Activated T-helper 17 cell treated with anti-CD3 and anti-CD28 coated beads, Interleukin-2, amount 50 U/mL, for 72 hours (primary cell): ENCODE results near the gene NDUFV1. TPM values are rescaled to one million over a fixed set of nuclear protein-coding genes. Genes with fewer than 3 reads are reported as not detected.
"Not testable (repeated sequence)": the region's sequence is repeated elsewhere in the genome, so short reads cannot be mapped to it uniquely, and the experiment has no call there.

Source experiments
- ATAC-seq: fragments of 150-1000 bp; cut with Tn5 transposase; replicated peaks from 2 replicates; pipeline ENCODE4 v1.10.0; 2021; ENCODE audit warnings: mild to moderate bottlenecking, moderate library complexity
- H3K27ac Mint-ChIP-seq: one replicate; pipeline ENCODE4 v1.8.0; 2022; ENCODE audit warnings: mixed read lengths
- H3K27me3 Mint-ChIP-seq: one replicate; pipeline ENCODE4 v1.8.0; 2022; ENCODE audit warnings: mixed read lengths
- H3K36me3 Mint-ChIP-seq: one replicate; pipeline ENCODE4 v1.8.0; 2022; ENCODE audit warnings: low read depth, mild to moderate bottlenecking, mixed read lengths
- H3K4me1 Mint-ChIP-seq: one replicate; pipeline ENCODE4 v1.8.0; 2022; ENCODE audit warnings: mixed read lengths
- H3K4me3 Mint-ChIP-seq: one replicate; pipeline ENCODE4 v1.8.0; 2022; ENCODE audit warnings: mild to moderate bottlenecking, mixed read lengths
- H3K9me3 Mint-ChIP-seq: one replicate; pipeline ENCODE4 v1.8.0; 2022; ENCODE audit warnings: mixed read lengths
- total RNA-seq, 2 donors: library from RNA; stranded (reverse); gene quantifications; one replicate each; pipeline ENCODE4 v1.2.3, GENCODE V29; 2022

The NDUFV1 gene
- total RNA-seq, 2 donors from 2014 or later: 160 to 238 TPM

DNA sequence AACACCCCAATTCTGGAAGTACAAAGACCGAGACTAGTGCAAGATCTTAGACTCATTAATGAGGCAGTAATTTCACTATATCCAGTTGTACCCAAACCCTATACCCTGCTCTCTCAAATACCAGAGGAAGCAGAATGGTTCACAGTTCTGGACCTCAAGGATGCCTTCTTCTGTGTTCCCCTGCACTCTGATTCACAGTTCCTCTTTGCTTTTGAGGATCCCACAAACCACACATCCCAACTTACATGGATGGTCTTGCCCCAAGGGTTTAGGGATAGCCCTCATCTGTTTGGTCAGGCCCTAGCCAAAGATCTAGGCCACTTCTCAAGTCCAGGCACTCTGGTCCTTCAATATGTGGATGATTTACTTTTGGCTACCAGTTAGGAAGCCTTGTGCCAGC is 17.1 kb downstream of the NDUFV1 start:
- H3K27me3 Mint-ChIP-seq, ATAC-seq, H3K4me3 Mint-ChIP-seq, H3K4me1 Mint-ChIP-seq, H3K27ac Mint-ChIP-seq, H3K36me3 Mint-ChIP-seq, H3K9me3 Mint-ChIP-seq: not testable (repeated sequence)

DNA sequence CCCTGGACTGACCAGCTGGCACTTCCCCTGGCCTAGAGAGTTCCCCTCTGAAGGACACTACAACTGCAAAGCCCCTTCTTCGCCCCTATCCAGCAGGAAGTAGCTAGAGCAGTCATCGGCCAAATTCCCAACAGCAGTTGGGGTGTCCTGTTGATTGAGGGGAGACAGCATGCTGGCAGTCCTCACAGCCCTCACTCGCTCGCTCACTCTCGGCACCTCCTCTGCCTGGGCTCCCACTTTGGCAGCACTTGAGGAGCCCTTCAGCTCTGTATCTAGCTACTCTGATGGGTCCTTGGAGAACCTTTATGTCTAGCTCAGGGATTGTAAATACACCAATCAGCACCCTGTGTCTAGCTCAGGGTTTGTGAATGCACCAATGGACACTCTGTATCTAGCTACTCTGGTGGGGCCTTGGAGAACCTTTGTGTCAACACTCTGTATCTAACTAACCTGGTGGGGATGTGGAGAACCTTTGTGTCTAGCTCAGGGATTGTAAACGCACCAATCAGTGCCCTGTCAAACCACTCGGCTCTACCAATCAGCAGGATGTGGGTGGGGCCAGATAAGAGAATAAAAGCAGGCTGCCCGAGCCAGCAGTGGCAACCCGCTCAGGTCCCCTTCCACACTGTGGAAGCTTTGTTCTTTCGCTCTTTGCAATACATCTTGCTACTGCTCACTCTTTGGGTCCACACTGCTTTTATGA is 19.5 kb downstream of the NDUFV1 start:
- H3K4me3 Mint-ChIP-seq, H3K4me1 Mint-ChIP-seq, H3K9me3 Mint-ChIP-seq, H3K27ac Mint-ChIP-seq, ATAC-seq, H3K36me3 Mint-ChIP-seq, H3K27me3 Mint-ChIP-seq: not testable (repeated sequence)

DNA sequence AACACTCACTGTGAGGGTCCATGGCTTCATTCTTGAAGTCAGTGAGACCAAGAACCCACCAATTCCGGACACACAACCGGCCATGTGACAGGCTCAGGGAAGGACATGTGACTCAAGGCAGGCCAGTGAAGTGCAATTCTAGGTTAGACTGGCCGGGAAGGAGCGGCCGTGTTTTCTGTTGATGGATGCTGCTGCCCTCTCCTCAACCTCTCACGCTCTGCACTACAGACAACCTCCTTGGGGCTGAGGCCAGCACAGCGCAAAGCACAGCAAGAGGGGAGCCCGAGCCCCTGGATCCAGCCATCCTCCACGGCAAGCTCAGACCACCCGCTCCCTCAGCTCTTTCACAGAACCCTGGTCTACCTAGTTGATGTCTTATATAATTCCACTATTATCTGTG is 20.2 kb downstream of the NDUFV1 start:
- Mint-ChIP-seq H3K4me1 (no peaks in the 10 kb centered on the region), H3K36me3 (no peaks in the 10 kb centered on the region), H3K27ac (no peak overlapping the region), H3K9me3 (no peaks in the 10 kb centered on the region), H3K27me3 (no peaks in the 10 kb centered on the region), H3K4me3 (no peak overlapping the region)
- no peak for ATAC-seq

- no peaks in the 10 kb centered on the region for H3K27me3 Mint-ChIP-seq
Observed at GRCh38 chr11:67627441-67627811, 20.7 kb downstream of the NDUFV1 start.

DNA sequence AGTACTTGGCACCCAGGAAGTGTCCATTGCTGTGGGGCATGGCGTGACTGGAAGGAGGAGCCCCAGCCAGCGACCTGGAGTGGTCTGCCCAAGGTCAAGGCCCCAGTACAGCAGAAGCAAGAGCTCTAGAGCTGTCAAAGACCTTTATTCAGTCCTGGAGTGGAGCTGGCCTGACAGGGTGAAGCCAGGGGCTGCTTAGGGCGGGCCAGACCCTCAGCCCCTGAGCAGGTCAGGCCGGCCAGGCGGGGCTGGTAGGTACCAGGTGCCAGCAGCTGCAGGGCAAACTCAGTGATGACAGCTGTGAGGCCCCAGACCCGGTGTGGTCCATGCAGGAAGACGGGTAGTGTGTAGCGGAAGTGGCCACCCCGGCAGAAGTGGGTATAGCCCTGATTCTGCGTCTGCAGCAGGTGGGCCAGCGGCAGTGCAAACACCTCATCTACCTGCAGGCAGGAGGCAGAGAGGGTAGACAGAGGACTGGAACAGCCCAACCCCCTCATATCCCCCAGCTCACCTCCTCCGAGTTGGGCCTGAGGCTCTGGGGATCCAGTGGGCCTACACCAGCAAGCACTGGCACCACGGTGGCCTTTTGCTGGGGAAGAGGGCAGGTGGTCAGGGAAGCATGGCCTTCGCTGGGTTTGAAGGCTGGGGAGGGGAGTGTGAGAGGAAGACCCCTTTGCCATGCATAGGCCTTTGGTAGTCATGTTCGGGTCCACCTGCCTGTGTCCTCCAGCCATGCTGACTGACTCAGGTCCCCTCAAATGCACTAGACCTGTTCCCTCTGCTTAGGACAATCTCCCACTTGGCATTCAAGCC is 21.3 kb downstream of the NDUFV1 start:
- Mint-ChIP-seq H3K36me3 (no peaks in the 10 kb centered on the region), H3K27ac (no peak overlapping the region), H3K27me3 (no peaks in the 10 kb centered on the region), H3K4me1 (no peaks in the 10 kb centered on the region), H3K4me3 (peak overlapping the region; percentile 84), H3K9me3 (no peaks in the 10 kb centered on the region)
- no peak for ATAC-seq

More at GRCh38 chr11:67627441-67627811, 20.7 kb downstream of the NDUFV1 start:
- peak overlapping the region; percentile 84 for H3K4me3 Mint-ChIP-seq
- no peaks in the 10 kb centered on the region for H3K36me3 Mint-ChIP-seq
- no peak overlapping the region for H3K27ac Mint-ChIP-seq
- no peaks in the 10 kb centered on the region for H3K9me3 Mint-ChIP-seq
- H3K4me1 Mint-ChIP-seq: no peaks in the 10 kb centered on the region
- no peak for ATAC-seq

DNA sequence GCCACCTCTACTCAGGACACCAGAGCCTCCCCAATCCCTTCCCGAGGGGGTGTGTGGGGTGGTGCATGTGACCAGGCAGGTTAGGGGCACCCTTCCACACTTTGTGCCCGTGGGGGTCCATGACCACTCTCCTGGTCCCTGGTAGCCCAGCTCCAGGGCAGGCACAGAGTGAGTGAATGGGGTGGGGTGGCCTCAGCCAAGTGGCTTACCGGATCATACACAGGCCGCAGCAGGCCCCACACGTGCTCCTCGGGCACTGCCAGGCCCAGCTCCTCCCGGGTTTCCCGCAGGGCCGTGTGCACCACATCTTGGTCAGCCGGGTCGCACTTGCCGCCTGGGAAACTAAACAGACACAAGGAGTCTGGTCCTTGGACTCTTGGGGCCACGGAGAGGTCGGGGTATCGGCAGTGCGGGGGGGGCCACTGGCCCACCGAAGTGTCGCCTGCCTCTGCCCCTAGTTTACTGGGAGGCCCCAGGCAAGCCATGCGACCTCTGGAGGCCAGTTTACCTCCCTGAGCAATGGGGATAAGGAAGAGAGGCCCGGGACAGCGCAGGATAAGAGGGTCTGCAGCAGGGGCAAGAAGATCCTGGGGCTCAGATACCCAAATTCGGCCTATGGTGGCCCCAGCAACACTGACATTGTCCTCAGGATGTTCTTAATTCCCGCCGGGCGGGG is 22.1 kb downstream of the NDUFV1 start:
- Mint-ChIP-seq H3K27ac (peak overlapping the region; percentile 59), H3K4me3 (peak overlapping the region; percentile 84), H3K4me1 (no peaks in the 10 kb centered on the region), H3K36me3 (no peaks in the 10 kb centered on the region), H3K9me3 (no peaks in the 10 kb centered on the region), H3K27me3 (no peaks in the 10 kb centered on the region)
- no peak for ATAC-seq

DNA sequence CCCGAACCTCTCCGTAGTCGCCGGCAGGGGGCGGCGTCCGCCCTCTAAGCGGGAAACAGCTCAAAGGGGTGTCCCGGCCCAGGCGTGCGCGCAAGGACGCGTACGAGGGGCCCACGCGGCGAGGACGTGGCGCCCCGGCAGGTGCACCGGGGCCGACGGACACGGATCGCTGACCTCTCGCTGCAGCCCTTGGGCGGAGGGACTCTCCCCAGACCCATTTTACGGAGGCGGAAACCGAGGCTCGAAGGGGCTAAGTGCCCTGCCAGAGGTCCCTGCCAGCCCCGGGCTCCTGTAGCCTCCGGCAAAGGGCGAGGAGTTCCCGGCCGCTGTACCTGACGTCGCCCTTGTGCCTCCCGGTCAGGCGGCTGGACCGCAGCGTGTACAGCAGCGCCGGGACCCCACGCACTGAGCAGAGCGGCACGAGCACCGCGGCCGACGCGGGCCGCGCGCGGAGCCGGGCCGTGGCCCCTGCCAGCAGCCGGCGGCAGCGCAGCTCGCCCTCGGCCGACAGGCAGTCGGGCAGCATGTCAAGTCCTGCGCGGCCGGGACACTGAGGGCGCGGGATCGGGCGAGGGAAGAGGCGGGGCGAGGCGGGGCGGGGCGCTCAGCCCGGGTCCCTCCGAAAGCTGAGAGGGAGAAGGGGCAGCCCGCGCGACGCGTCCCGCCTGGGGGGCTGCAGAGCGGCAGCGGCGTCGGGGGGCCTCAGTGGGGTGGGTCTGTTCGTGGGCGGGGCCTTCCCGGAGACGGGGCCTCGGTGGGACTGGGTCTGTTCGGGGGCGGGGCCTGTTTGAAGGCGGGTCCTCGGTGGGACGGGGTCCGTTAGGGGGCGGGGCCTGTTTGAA is 22.9 kb downstream of the NDUFV1 start, which contains the start of gene NUDT8:
NUDT8 (minus strand) TSS at position 552 of the 842 bp plus-strand sequence; CDS start at position 526, 26 bp downstream.
- no peaks in the 10 kb centered on the region for H3K36me3 Mint-ChIP-seq
- no peaks in the 10 kb centered on the region for H3K27me3 Mint-ChIP-seq
- peak within 1 kb of the TSS; percentile 84 for H3K4me3 Mint-ChIP-seq
- no peaks in the 10 kb centered on the region for H3K4me1 Mint-ChIP-seq
- no peaks in the 10 kb centered on the region for H3K9me3 Mint-ChIP-seq
- peak; percentile 70 for ATAC-seq
- H3K27ac Mint-ChIP-seq: peak within 1 kb of the TSS; percentile 89

GRCh38 chr11:67630228-67630942 is 23.6 kb downstream of the NDUFV1 start:
- Mint-ChIP-seq H3K27ac (peak overlapping the region; percentile 89), H3K9me3 (no peaks in the 10 kb centered on the region), H3K4me1 (no peaks in the 10 kb centered on the region), H3K4me3 (peak overlapping the region; percentile 84), H3K36me3 (no peaks in the 10 kb centered on the region), H3K27me3 (no peaks in the 10 kb centered on the region)
- peak; percentile 83 for ATAC-seq

- peak overlapping the region; percentile 89 for H3K27ac Mint-ChIP-seq
- H3K36me3 Mint-ChIP-seq: no peaks in the 10 kb centered on the region
- H3K4me3 Mint-ChIP-seq: peak overlapping the region; percentile 84
- H3K27me3 Mint-ChIP-seq: no peaks in the 10 kb centered on the region
- ATAC-seq: no peak
- no peaks in the 10 kb centered on the region for H3K4me1 Mint-ChIP-seq
- H3K9me3 Mint-ChIP-seq: no peaks in the 10 kb centered on the region
Observed at GRCh38 chr11:67630943-67631331, 24.2 kb downstream of the NDUFV1 start.

GRCh38 chr11:67631411-67631810 is 24.7 kb downstream of the NDUFV1 start:
- H3K27ac Mint-ChIP-seq: no peak overlapping the region
- H3K9me3 Mint-ChIP-seq: no peaks in the 10 kb centered on the region

DNA sequence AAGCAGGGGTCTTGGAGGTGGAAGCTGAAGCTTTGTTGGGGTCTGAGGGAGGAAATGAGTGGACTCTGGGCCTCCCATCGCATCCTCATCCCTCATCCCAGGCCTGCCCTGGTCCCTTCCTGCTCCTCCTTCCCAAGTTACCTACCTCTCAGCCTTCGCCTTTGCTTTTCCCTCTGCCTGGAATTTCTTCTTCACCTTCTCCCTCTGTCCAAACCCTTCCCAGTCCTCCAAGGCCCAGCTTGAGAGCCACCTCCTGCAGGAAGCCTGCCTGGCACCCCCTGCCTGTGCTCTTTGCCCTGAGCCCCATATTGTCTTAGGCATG is 25.1 kb downstream of the NDUFV1 start:
- Mint-ChIP-seq H3K4me1 (no peaks in the 10 kb centered on the region), H3K27me3 (no peaks in the 10 kb centered on the region), H3K36me3 (no peaks in the 10 kb centered on the region), H3K4me3 (peak overlapping the region; percentile 38), H3K9me3 (no peaks in the 10 kb centered on the region), H3K27ac (peak overlapping the region; percentile 43)
- no peak for ATAC-seq

More at GRCh38 chr11:67631411-67631810, 24.7 kb downstream of the NDUFV1 start:
- H3K36me3 Mint-ChIP-seq: no peaks in the 10 kb centered on the region
- ATAC-seq: no peak
- H3K27me3 Mint-ChIP-seq: no peaks in the 10 kb centered on the region
- H3K4me3 Mint-ChIP-seq: peak overlapping the region; percentile 84
- no peaks in the 10 kb centered on the region for H3K4me1 Mint-ChIP-seq

DNA sequence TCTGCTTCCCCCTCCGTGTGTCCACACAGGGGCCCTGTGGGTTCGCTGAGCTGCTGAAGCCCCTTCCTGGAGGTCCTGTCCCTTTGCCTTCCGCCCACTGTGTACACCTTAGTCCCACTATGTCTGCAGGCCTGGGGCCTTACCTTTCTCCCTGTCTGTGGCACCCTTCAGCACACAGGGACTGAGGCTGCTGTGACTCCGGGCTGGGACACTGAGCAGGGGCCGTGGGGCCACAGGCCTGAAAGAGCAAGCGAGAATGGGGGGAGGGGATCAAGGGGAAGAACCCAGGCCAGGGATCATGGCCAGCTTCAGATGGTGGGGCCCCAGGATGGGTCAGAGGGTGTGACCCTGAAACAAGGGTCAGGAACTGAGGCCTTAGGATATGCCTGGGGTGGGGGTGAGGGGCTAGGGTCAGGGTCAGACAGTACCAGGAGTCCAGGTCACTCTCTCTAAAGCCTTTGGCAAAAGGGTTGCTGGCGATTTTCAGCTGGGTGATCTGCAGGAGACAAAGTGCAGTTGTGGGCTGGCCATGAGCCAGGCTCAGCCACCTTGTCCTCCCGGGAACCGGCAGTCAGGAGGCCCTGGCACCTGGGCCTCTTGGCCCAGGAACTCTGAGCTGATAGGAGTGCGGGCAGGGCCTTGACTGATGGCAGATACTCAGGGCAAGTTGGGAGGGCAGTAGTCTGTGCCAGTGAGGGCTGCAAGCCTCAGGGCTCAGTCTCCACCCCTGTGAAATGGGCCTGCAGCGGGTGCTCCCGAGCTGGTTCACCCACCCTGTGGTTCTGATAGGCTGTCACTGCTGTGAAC is 25.6 kb downstream of the NDUFV1 start:
- Mint-ChIP-seq H3K4me1 (no peaks in the 10 kb centered on the region), H3K9me3 (no peaks in the 10 kb centered on the region), H3K27me3 (no peaks in the 10 kb centered on the region), H3K36me3 (no peaks in the 10 kb centered on the region), H3K4me3 (peak overlapping the region; percentile 38), H3K27ac (peak overlapping the region; percentile 43)
- no peak for ATAC-seq
